CD4-positive, alpha-beta T cell treated with Interleukin-21 for 1 hour (primary cell): ENCODE measurements around the gene PMEPA1.
A peak's percentile ranks its signal among the peaks of the same experiment; 100 is the strongest.

Experiments used
- DNase-seq: peaks from one replicate; pipeline ENCODE4 v3.0.0-alpha.2; 2020

Gene PMEPA1

DNA sequence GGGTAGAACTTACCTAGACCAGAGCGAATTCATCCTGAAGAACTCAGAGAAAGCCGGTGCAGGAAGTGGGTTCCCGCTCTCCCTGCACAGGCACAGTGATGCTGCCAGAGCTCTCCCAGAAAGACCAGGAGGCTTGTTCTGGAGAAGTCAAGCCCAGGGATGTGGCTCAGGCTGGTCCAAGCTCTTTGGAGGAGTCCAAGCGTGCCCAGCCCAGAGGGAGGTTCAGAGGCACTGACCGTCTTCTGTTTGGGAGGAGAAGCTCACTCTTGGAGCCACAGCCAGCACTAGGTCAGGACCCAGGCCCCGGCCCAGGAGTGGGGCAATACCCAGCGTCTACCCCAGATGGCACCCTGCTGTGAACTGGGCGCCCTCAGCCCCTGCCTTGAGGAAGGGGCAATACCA, 1.5 kb upstream of the PMEPA1 start:
- DNase-seq, result no peak

DNA sequence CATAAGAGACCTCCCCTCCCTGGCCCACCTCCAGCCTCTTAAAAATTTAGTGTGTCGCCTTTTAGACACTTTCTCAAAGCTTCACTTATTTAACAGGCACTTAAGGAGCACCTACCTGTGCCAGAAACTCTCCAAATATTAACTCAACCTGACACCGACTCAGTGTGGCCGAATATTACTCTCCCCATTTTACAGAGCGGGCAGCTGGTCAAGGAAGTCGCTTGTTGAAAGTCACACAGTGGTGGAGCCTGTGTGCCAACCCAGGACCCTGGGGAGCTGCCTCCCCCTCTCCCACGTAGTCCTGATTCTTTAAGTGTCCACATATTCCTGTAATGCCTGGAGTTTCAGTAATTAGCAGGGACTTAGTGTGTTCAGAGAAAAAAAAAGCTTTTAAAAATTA, 1.0 kb upstream of the PMEPA1 start:
- no peak for DNase-seq

DNA sequence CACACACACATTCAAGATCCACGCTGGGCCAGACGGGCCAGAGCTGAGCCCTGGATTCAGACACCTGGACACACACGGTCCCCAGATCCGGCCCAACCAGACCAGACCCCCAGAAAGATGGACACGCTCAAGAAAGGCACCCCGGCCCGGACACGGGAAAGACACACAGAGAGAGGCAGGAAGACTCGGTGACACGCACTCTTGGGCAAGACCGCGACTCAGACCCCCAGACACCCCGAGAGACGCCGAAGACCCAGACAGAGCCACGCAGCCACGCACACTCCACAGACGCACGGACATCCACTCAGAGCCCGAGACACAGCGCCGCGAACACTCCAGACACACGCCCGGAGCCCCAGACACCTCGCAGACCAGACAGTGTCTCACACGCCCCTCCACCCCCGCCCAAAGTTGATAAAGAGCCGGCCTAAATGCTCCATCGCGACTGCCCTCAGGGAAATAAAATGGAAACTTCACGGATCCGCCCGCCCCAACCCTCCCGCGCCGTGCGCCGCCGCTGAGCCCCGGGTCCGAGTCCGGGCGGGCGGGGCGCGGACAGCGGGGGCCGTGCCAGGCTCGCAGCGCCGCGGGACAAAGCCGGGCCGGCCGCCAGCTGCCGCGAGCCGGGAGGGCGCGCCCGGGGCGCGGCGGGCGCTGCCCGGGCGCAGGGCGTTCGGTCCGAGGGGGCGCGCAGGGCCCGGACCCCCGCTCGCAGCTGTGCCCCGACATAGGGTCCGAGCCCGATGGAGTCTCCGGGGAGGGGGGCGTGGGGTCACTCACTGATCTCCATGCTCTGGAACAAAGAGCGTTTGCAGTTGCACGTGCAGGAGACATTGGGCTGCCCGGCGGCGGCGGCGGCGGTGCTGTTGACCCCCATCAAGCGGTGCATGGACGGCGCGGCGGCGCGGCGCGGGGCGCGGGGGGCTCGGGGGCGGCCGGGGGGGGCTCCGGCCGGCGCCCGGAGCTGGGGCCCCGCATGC, 831 bp downstream of the PMEPA1 start:
- DNase-seq, result peak; percentile 34

DNA sequence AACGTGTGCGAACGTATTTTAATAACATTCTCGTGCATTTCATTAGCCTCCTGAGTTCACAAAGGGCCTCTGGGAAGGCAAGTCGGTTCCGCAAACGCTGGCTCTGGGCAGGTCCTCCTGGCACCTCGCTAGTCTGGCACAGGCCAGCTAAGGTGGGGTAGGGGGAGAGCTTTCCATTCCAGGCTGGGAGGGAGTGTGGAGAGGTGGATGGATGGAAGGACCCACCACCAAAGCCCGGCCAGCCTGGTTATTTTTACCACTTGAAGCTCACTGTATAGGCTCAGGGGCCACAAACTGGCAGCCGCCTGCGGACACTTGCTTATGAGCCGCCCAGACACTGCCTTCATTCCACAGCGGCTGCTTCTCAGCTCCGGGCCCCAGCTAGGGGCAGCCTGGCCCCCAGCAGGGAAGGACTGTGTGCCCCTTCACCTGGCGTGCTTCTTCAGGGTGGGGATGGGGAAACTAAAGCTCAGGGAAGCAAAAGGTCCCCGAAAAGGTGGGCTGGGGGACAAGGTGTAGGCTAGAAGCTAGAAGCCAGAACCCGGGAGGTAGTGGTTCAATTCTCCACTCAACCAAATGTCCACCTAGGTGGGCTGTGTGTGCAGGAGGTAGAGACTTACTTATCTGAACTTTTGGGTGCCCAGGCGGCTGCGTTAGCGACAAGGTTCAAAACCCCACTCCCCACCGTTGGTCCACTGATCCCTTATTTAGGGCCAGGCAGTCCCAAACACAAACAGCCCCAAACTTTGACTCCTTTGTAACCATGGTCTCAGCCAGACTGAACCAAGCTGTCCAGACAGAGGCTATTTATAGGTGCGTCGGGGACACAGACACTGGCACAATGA, 1.7 kb downstream of the PMEPA1 start:
- DNase-seq, result no peak

DNA sequence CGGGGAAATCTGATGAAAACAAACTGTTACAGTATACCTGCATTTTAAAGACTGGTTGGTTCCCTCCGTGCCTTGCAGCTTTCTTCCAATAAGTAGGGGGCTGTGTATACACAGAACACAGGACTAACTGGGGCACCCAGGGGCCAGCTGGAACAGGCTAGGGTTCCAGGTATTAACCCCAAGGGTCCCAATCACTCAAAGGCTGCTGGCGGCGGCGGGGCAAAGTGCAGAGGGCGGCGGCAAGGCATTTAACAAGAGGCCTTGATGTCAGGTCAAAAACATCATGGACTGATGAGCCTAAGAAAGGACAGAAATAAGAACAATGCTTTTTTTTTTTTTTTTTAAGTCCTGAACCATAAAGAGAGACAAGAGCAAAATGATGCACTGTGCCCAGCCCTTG, 2.5 kb downstream of the PMEPA1 start:
- DNase-seq, result no peak

DNA sequence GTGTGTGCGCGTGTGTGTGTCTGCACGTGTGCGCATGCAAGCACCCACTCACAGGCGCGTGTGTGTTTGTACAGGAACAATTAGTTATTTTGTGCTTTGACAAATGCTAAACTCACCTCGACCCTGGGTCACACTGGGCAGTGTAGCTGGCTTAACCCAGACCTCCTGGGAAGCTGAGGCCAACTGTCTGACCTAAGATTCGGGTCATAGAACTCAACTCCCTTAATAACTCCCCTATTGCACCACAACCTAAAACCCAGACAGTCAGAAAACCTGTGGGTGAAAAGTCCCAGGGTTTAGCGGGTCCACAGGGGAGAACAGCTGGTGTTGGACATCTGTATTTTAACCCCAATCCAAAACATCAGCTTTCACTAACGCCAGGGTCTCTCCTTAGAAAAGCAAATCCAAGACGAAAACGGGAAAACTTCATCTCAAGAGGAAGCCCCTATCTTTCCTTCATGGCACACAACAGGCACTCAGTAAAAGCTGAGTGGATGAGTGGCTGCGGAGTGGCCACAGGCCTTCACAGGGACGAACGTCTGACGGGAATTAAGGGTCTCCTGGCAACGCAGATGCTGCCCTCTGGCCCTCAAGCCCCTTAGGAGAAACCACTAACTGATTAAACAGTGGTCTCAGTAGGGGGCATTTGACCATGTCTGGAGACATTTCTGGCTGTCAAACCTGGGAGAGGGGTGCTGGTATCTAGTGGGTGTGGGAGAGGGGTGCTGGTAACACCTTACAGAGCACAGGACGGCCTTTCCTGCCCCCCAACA, 4.5 kb downstream of the PMEPA1 start:
- DNase-seq, result no peak

DNA sequence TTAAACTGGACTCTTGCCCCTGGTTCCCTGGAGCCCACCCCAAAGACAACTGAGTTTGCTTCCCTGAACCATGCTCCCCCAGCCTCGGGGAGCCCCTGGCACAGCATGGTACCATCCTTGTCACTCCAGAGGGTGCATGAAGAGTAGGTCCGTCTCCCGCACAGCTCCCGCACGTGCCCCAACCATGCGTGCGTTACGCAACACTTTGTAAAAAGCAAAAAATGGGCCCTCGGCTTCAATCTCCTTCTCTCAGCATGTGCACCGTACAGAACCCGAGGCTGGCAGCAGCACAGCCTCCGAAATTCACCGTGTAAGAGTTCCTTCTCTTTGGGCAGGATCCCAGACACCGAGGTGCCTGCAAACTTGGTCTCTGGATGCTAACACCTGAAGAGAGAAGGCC, 5.6 kb downstream of the PMEPA1 start:
- no peak for DNase-seq

DNA sequence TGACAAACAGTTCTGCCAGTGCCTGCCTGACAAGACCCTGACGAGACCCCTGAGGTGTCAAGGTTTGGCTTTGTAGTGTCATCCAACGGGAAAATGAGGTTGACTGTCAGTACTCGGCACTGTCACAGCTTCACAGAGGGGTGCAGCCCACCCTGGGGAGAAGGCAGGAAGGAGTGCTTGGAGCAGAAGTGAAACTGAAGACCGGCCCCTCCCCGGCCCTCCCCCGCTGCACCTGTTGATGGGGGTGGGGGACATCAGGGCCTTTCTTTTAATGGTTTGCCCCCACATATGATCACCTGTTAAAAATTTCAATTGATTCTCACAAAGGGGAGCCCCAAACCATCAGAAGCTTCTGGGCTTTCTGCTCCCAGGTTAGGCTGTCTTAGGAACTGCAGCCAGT, 6.8 kb downstream of the PMEPA1 start:
- no peak for DNase-seq

DNA sequence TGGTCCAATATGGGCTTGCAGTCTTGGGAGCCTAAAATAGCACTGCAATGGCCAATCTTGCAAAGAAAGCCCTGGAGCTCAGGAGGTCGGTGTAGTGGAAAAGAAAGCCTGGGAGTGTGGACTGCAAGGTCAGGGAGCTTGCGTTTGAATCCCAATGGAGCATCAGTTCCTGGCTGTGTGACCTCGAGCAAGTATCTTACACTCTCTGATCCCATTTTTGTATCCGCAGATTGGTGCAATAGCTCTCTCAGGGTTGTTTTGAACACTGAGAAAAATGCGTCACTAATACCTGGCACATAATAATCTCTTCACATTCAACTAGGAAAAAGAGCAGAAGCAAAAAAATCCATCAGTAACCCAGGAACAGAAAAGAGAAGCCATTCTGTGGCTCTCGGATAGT, 7.3 kb downstream of the PMEPA1 start:
- DNase-seq, result no peak

DNA sequence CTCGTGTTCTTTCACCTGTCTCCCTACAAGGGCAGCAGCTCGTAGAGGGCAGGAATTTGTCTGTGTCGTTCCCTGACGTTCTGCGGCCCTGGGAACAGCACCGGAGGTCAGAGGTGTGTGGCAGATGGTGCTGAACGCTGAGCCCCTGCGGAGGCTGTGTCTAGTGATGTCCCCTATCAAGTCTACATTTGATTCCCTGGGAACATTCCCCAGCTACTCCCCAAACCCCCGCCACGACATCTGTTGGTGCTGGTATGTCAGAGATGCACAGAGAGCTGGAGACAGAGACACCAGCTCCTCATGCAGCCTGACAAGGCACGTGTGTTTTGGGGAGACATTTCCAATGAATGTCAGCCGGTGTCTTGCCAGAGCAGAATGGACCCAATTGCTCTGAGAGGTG, 7.7 kb downstream of the PMEPA1 start:
- no peak for DNase-seq

DNA sequence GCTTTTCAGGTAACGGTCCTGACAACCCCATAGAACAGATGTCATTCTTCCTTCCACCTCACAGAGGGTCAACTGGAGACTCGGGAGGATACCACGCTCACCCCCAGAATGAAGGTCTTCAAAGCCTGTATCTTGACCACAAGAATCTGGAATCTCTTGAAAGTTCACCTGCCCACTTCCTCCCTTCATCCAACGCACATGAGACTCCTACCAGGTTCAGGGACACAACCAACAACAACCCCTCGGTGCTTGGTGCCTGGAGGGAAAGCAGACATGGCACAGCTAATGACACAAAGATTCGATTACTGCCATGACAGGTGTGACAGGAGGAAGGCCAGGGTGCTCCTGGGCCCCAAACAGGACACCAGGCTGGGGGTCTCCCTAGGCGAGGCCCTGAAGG, 8.2 kb downstream of the PMEPA1 start:
- DNase-seq, result no peak

DNA sequence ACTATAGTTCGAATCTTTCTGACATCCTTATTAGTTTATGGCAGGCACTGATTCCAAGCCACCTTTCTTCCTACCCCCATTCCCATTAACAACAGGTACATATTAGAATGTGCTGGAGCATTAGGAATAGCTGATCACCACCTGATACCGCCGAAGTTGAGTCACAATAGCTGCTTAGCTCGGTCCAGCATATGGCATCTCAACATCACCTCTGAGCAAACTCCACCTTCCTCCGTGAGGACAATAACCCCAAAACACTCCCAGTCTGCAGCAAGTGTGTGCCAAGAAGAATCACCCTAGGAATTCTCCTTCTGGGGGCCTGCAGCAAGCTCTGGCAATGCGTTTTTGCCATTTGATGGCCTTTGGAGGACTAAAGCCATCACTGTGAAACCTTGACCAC, 8.7 kb downstream of the PMEPA1 start:
- no peak for DNase-seq

DNA sequence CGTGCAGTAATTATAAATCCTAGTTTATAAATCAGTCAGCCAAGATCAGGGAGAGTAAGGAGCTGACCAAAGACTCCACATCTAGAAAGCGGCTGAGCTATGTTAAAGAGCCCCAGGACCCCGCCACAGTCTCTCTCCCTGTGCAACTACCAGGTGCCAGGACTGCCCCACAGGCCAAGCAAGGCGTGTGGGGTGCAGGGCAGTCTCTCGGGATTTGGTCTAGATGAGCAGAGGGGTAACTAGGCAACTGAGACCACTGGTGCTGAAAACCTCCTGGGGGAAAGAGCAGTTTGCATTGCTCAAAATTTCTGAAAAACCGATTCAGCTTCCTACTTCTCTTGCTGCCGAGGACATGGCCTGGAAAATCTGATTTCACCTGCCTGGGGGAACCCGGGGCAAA, 10.4 kb downstream of the PMEPA1 start:
- no peak for DNase-seq

DNA sequence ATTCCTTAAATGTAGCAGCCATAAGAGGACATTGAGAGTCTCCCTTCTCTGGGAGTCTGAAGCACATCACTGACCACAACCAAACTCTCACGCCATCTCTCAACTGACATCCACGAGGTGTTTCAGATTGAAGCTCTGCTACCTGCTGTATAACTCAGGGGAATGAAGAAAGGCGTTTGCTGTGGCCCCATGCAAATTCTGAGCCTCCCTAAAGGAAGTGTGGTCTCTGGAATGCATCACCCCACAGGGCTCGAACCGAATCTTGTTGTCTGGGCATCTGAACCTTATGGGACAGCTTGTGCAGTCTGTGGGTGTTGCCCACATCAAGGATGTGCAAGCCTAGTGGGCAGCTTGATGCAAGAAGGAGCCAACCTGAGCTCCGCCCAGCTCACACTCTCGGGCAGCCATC, 10.9 kb downstream of the PMEPA1 start:
- no peak for DNase-seq

DNA sequence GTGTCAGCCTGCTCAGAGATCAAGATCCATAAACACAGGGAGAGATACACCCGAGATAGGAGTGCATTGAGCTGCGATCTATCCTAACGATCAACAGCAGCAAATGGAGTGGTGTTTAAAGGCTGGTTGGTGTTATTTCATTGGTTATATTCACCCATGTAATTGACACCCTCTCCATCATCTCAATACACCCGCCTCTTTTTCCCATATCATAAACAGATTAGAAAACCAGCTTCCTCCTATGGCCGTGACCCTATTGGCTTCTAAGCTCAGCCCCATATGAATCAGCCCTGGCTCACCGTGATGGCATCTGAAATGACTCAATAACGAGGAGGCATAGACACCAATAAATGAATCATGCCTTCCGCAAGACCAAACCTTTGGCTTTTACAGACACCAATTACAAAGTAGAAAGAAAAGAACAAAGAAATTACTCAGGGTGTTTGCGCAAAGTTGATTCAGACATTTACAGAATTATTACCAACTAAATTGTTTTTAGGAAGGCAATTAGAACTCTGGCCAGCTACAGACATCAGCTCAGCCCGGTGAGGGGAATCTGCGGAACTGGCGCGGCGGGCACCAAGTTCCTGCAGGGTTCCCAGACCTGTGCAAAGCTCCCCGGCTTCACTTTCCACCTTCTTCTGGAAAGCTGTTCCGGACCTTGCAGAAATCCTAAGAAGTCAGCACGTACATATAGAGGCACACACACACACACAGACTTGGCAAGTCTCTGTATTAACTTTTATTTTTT, 11.5 kb downstream of the PMEPA1 start:
- no peak for DNase-seq

DNA sequence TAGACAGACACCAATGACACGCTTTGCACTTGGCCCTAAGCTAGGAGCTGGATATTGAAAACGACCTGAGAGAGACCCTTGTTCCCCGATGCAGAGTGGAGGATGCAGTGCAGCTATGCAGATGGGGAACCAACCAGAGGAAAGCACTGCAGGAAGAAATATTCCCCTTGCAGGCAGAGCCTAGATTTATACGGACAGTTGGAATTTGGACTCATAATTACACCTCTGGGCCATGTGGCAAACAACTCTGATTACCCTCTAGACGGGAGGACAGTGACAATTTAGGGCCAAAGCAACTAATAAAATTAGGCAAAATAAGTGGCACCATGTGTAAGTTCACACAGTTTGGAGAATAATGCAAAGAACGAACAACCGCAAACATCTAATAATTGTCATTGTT, 12.3 kb downstream of the PMEPA1 start:
- no peak for DNase-seq

DNA sequence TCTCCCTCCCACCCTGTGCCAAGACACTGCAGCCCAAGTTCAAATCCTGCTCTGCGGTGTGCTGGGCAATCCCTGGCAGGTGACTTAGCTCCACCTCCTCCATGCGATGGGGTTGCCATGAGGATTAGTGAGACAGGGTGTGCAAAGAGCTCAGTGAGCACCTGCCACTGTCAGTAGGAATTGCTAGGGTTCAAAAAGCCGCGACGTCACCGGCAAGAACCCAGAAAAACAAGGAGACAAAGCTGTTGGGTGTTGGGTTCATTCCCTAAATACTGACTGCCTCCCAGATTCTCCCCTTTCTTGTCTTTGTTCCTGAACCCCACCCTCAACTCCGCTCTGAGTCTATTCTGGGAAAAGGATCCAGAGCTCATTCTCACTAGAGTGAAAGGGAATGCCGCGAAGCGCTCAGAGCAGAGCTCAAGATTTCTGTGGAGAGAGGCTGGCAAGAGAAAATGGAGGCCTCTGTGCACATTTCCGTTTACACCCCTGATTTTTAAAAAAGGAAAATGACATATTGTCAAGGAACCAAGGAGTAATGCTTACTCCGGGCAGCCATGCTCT, 13.3 kb downstream of the PMEPA1 start:
- DNase-seq, result no peak

DNA sequence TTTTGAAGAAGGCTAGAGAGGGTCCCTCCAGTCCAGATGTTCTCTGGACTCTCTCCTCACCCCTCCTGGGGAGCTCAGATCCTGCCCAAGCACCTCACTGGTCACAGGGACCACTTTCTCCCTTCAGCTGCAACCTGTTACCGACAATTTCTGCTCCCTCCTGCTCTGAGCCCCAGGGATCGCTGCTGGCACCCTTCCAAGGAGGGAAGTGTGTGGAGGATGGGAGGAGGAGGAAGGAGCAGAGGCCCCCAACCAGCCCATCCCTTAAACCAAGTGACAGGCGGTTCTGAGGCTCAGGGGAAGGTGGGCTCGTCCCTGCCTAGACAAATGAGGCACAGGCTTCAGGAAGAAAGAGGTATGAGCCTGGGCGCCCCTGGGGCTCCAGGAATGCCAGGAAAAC, 13.9 kb downstream of the PMEPA1 start:
- no peak for DNase-seq

DNA sequence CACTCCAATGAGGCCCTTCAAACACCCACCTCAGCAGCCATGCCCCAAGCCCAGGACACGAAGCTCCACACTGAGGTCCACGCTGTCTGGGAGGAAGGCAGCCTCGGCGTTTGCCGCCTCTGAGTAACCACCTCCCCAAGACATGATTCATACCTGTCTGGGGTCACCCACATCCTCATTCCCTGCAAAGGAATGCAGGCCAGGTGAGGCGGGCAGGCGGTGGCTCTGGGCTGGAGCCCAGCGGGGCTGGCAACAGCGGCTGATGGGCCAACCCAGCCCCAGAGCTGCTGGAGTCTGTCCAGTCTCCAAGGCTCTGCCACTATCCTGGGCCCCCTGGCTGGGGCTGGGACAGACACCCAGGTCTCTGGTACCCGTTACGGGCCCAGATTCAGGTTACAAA, 14.8 kb downstream of the PMEPA1 start:
- DNase-seq, result no peak

DNA sequence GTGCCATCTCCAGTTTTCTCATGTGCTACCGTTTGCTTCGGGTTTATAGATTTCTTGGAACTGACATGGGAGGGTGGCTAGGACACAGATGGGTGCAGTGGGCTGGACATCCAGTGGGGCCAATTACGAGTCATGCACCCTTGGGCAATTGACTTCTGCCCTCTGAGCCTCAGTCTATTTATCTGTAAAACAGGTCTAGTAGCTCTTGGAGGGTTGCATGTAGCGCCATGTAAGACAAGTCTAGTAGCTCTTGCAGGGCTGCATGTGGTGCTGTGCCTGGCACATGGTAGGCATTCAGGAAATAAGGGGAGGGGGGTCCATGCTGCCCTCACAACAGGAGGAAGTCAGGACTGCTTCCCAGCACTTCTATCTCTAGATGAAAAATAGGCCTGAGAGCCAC, 15.3 kb downstream of the PMEPA1 start:
- no peak for DNase-seq

DNA sequence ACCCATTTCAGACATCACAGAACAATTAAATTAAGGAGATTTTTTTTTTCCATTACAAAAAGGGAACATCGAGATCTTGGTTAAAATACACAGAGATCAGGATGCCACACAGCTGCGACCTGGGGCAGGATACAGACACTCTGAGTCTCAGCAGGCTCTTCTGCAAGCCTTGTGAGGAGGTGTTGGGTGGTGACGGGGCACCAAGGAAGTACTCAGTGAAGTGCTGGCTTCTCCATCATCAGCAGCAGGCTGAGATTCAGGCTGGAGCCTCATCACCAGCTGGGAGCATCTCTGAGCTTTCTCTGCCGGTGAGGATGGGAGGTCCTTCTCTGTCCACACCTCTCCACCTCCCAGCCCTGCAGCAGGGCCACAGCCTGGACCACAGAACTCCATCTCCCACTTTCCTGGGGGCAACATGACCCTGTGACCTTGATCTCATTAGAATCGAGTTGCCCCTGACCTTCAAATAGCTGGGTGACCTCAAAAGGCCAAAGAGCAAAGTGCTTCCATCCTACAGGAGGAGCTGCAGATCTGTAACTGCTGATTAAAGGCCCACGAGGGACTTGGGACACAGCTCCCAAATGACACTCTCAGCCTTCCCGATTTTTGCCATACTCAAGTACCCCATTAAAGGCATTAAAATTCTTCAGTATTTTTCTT, 16.0 kb downstream of the PMEPA1 start:
- DNase-seq, result no peak
